H9 (cell line): Measurements from ENCODE around the gene KIF26B. TPM values are rescaled to one million over a fixed set of nuclear protein-coding genes. Genes with fewer than 3 reads are reported as not detected.

Experiments used
- DNase-seq: peaks from one replicate; pipeline ENCODE4 v3.0.0-alpha.2; 2017
- H2AFZ ChIP-seq: one replicate; pipeline ENCODE4 v1.6.1; 2013; ENCODE audit warnings: mild to moderate bottlenecking, low read length, control low read depth, moderate library complexity
- H2AK5ac ChIP-seq: 2 replicates; pipeline ENCODE4 v1.6.1; 2013; ENCODE audit warnings: low read length, control low read depth, mixed read lengths; ENCODE audit not compliant: insufficient read length
- H2BK120ac ChIP-seq: one replicate; pipeline ENCODE4 v1.6.1; 2013; ENCODE audit warnings: low read depth, mild to moderate bottlenecking, low read length, control low read depth, inconsistent platforms; ENCODE audit not compliant: poor library complexity, severe bottlenecking
- H2BK12ac ChIP-seq: 2 replicates; pipeline ENCODE4 v1.6.1; 2013; ENCODE audit warnings: low read length, control low read depth, mixed read lengths, low read depth; ENCODE audit not compliant: insufficient read length
- H2BK15ac ChIP-seq: 2 replicates; pipeline ENCODE4 v1.6.1; 2013; ENCODE audit warnings: low read depth, low read length, control low read depth
- H2BK20ac ChIP-seq: one replicate; pipeline ENCODE4 v1.6.1; 2013; ENCODE audit warnings: low read depth, mild to moderate bottlenecking, low read length, control low read depth, inconsistent platforms; ENCODE audit not compliant: poor library complexity, severe bottlenecking
- H2BK5ac ChIP-seq: 2 replicates; pipeline ENCODE4 v1.6.1; 2013; ENCODE audit warnings: low read length, control low read depth, mixed read lengths; ENCODE audit not compliant: insufficient read length
- H3K14ac ChIP-seq: 2 replicates; pipeline ENCODE4 v1.6.1; 2013; ENCODE audit warnings: low read length, control low read depth; ENCODE audit not compliant: insufficient read depth
- H3K18ac ChIP-seq: 2 replicates; pipeline ENCODE4 v1.6.1; 2013; ENCODE audit warnings: low read depth, mild to moderate bottlenecking, mixed read lengths, low read length, control low read depth; ENCODE audit not compliant: insufficient read length
- H3K23ac ChIP-seq: 2 replicates; pipeline ENCODE4 v1.6.1; 2013; ENCODE audit warnings: low read length, control low read depth, mixed read lengths, low read depth; ENCODE audit not compliant: insufficient read length
- H3K23me2 ChIP-seq: 2 replicates; pipeline ENCODE4 v1.6.1; 2013; ENCODE audit warnings: low read depth, mild to moderate bottlenecking, mixed read lengths, low read length, control low read depth; ENCODE audit not compliant: insufficient read length, poor library complexity, severe bottlenecking
- H3K27ac ChIP-seq: 2 replicates; pipeline ENCODE4 v1.5.1; 2013; ENCODE audit warnings: low read length, control low read depth, mixed read lengths, low read depth; ENCODE audit not compliant: insufficient read length
- H3K27me3 ChIP-seq: 2 replicates; pipeline ENCODE4 v1.6.1; 2013; ENCODE audit warnings: low read length, control low read depth, inconsistent platforms; ENCODE audit not compliant: insufficient read depth
- H3K4ac ChIP-seq: 2 replicates; pipeline ENCODE4 v1.6.1; 2013; ENCODE audit warnings: low read depth, mild to moderate bottlenecking, control low read depth, inconsistent platforms, low read length, moderate library complexity
- H3K4me1 ChIP-seq: 2 replicates; pipeline ENCODE4 v1.6.1; 2013; ENCODE audit warnings: low read length, control low read depth, inconsistent platforms; ENCODE audit not compliant: insufficient read depth
- H3K4me2 ChIP-seq: 2 replicates; pipeline ENCODE4 v1.6.1; 2013; ENCODE audit warnings: low read length, control low read depth, mixed read lengths; ENCODE audit not compliant: insufficient read length, insufficient read depth
- H3K56ac ChIP-seq: 2 replicates; pipeline ENCODE4 v1.6.1; 2013; ENCODE audit warnings: low read depth, mild to moderate bottlenecking, mixed read lengths, low read length, control low read depth; ENCODE audit not compliant: insufficient read length
- H3K79me1 ChIP-seq: 2 replicates; pipeline ENCODE4 v1.6.1; 2013; ENCODE audit warnings: low read depth, mild to moderate bottlenecking, moderate library complexity, low read length, control low read depth, inconsistent platforms; ENCODE audit not compliant: insufficient read depth, poor library complexity, severe bottlenecking
- H3K79me2 ChIP-seq: 2 replicates; pipeline ENCODE4 v1.6.1; 2013; ENCODE audit warnings: low read length, control low read depth, inconsistent platforms; ENCODE audit not compliant: insufficient read depth
- H3K9ac ChIP-seq: 2 replicates; pipeline ENCODE4 v1.6.1; 2013; ENCODE audit warnings: low read length, control low read depth, mixed read lengths; ENCODE audit not compliant: insufficient read length; ENCODE audit errors: extremely low read depth
- H3K9me3 ChIP-seq: one replicate; pipeline ENCODE4 v1.6.1; 2013; ENCODE audit warnings: low read depth, low read length, inconsistent platforms; ENCODE audit not compliant: control insufficient read depth
- H3T11ph ChIP-seq: one replicate; pipeline ENCODE4 v1.6.1; 2013; ENCODE audit warnings: mild to moderate bottlenecking, low read length, control low read depth, inconsistent platforms
- H4K20me1 ChIP-seq: one replicate; pipeline ENCODE4 v1.6.1; 2013; ENCODE audit not compliant: control insufficient read depth, insufficient read length, insufficient read depth
- H4K5ac ChIP-seq: 2 replicates; pipeline ENCODE4 v1.6.1; 2013; ENCODE audit warnings: low read depth, mild to moderate bottlenecking, mixed read lengths, low read length, control low read depth; ENCODE audit not compliant: insufficient read length
- H4K8ac ChIP-seq: replicated peaks from 2 replicates; pipeline ENCODE4 v1.6.1; 2013; ENCODE audit warnings: low read length, control low read depth, mixed read lengths, low read depth; ENCODE audit not compliant: insufficient read length
- H4K91ac ChIP-seq: 2 replicates; pipeline ENCODE4 v1.6.1; 2013; ENCODE audit warnings: low read depth, mild to moderate bottlenecking, moderate library complexity, mixed read lengths, low read length, control low read depth; ENCODE audit not compliant: insufficient read length
- H3K27ac Mint-ChIP-seq, 3 experiments: 2 replicates in 2 of 3; 3 replicates in 1 of 3; pipeline ENCODE4 v1.8.0; 2020 to 2021; ENCODE audit warnings: mixed read lengths in 3 of 3, mild to moderate bottlenecking in 1 of 3, moderate library complexity in 1 of 3
- H3K27me3 Mint-ChIP-seq: 2 replicates; pipeline ENCODE4 v1.8.0; 2021; ENCODE audit warnings: low read depth, mild to moderate bottlenecking, moderate library complexity, mixed read lengths
- H3K36me3 Mint-ChIP-seq, 3 experiments: 2 replicates in 2 of 3; 3 replicates in 1 of 3; pipeline ENCODE4 v1.8.0; 2020 to 2021; ENCODE audit warnings: low read depth in 3 of 3, mixed read lengths in 3 of 3; ENCODE audit not compliant: insufficient read depth in 1 of 3
- H3K4me1 Mint-ChIP-seq, 2 experiments: 2 replicates each; pipeline ENCODE4 v1.8.0; 2020; ENCODE audit warnings: mixed read lengths in 2 of 2
- H3K4me3 Mint-ChIP-seq, 2 experiments: 2 replicates in 1 of 2; 3 replicates in 1 of 2; pipeline ENCODE4 v1.8.0; 2020 to 2021; ENCODE audit warnings: mild to moderate bottlenecking in 2 of 2, mixed read lengths in 2 of 2, moderate library complexity in 1 of 2
- H3K9me3 Mint-ChIP-seq, 2 experiments: 2 replicates in 1 of 2; 3 replicates in 1 of 2; pipeline ENCODE4 v1.8.0; 2020; ENCODE audit warnings: mild to moderate bottlenecking in 2 of 2, mixed read lengths in 2 of 2, moderate library complexity in 1 of 2
- CTCF ChIP-seq: fragments of 200-600 bp; sonication (generic); conservative IDR thresholded peaks from 3 replicates; pipeline ENCODE4 v1.8.0; 2021; ENCODE audit warnings: antibody characterized with exemption, mild to moderate bottlenecking
- WGBS: extraction: QIAGEN DNeasy Blood & Tissue Kit; methylation state at CpG from one replicate; pipeline ENCODE4 v1.1.7; 2013; ENCODE audit warnings: missing lambda C conversion rate, low lambda C conversion rate, mixed read lengths; ENCODE audit not compliant: insufficient read length; ENCODE audit errors: extremely low coverage; 5-methylcytosine and 5-hydroxymethylcytosine counted together
- total RNA-seq: library from RNA; stranded (reverse); gene quantifications from 2 replicates; pipeline ENCODE4 v1.2.1, GENCODE V29; 2021

KIF26B gene
- total RNA-seq, 1 experiment from 2014 or later = 0.13 TPM

DNA sequence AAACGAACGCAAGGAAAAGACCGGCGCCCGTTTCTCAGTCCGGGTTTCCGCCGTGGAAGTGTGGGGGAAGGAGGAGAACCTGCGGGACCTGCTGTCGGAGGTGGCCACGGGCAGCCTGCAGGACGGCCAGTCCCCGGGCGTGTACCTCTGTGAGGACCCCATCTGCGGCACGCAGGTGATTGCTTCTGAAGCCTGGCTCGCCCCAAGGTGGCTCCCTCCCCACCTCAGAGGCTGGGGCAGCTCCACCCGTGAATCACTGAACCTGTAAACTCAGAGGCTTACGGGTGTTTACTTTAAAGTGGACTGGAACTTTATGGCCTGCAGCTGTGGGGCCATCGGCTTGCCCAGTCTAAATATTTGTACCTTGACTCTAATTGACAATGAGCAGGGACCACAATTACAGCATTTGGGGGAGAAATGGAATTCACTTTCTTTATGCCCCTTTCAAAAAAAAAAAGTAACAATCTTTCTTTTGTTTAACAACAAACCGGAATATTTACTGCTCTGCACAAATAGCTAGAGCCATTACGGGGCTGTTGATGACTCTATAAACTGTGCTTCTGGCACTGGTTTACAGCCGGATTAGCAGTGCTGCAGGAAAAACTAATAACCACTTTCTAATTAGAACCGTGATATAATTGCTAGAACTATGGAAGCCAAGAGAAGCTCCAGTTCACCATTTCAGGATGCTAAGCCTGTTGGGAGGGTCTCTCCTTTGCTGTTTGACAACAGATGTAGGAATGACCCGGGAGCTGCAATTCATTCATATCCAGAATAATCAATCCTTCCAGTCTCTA lies 454.8 kb downstream of the KIF26B start:
- H3K27ac Mint-ChIP-seq = no peak overlapping the region; a peak in 1 of 7 replicates
- Histone ChIP-seq H3K9me3 (no peaks in the 10 kb centered on the region), H2BK20ac (no peak overlapping the region), H3K4ac (no peak overlapping the region), H2BK12ac (no peak overlapping the region), H3K9ac (no peak overlapping the region), H3K23ac (no peak overlapping the region), H3K79me2 (no peaks in the 10 kb centered on the region), H3K79me1 (no peaks in the 10 kb centered on the region), H4K20me1 (no peaks in the 10 kb centered on the region), H2AFZ (no peak overlapping the region), H3K23me2 (peaks cover 1% of the 10 kb centered on the region), H2BK15ac (no peak overlapping the region), H3K18ac (no peak overlapping the region), H2BK5ac (no peak overlapping the region), H4K8ac (no peak overlapping the region), H3K4me2 (no peak overlapping the region), H3K27me3 (no peaks in the 10 kb centered on the region), H3T11ph (no peak overlapping the region), H3K56ac (no peak overlapping the region), H2AK5ac (no peak overlapping the region), H3K4me1 (no peaks in the 10 kb centered on the region), H3K14ac (no peak overlapping the region), H3K27ac (no peak overlapping the region), H4K5ac (no peak overlapping the region), H2BK120ac (no peak overlapping the region), H4K91ac (no peak overlapping the region)
- H3K27me3 Mint-ChIP-seq = peaks cover 2% of the 10 kb centered on the region; the same call in 1 of the 2 replicates
- H3K36me3 Mint-ChIP-seq = no peaks in the 10 kb centered on the region
- H3K4me1 Mint-ChIP-seq = peaks cover 3 to 13% of the 10 kb centered on the region in 2 experiments; a peak in 3 of 4 replicates
- no peak overlapping the region for H3K4me3 Mint-ChIP-seq
- WGBS = no CpG with 5 or more reads among the region's 25 CpGs
- no peak for DNase-seq
- no peaks in the 10 kb centered on the region for H3K9me3 Mint-ChIP-seq
- TF ChIP-seq CTCF = no peak
